HEK293 (cell line): ENCODE results near the gene DEF6.

Experiments used
- CTCF ChIA-PET: fragments of 350-600 bp; formaldehyde crosslinking; extraction: SDS; loops from one replicate; lab custom pipeline; 2021; ENCODE audit warnings: antibody characterized with exemption; lab: Yijun Ruan, JAX
- POLR2A ChIA-PET: fragments of 300-600 bp; formaldehyde crosslinking; extraction: SDS; loops from one replicate; lab custom pipeline; 2020; ENCODE audit warnings: antibody characterized with exemption, inconsistent platforms; lab: Yijun Ruan, JAX
- H3K27ac ChIP-seq: fragments of 200-500 bp; sonication (Bioruptor generic); 2 replicates; pipeline ENCODE4 v1.5.1; 2014; ENCODE audit warnings: low read depth, low read length, control low read depth, inconsistent platforms; ENCODE audit errors: extremely low read depth
- H3K36me3 ChIP-seq, 2 experiments: fragments of 200-500 bp in 1 of 2; sonication (Bioruptor generic) in 1 of 2; 1 replicate in 1 of 2; 2 replicates in 1 of 2; pipeline ENCODE4 v1.5.1; 2014 to 2017; ENCODE audit warnings: inconsistent platforms in 2 of 2, low read length in 2 of 2; ENCODE audit not compliant: control insufficient read depth in 2 of 2, insufficient read depth in 1 of 2
- H3K4me1 ChIP-seq: fragments of 200-500 bp; sonication (Bioruptor generic); 2 replicates; pipeline ENCODE4 v1.5.1; 2014; ENCODE audit warnings: mild to moderate bottlenecking, low read length, inconsistent platforms; ENCODE audit not compliant: control insufficient read depth, insufficient read depth
- H3K4me3 ChIP-seq: 2 replicates; pipeline ENCODE4 v1.5.1; 2011; ENCODE audit warnings: low read depth, mild to moderate bottlenecking, control low read depth, low read length, moderate library complexity
- H3K9me3 ChIP-seq: fragments of 200-500 bp; sonication (Bioruptor generic); 2 replicates; pipeline ENCODE4 v1.5.1; 2014; ENCODE audit warnings: low read depth, low read length, inconsistent platforms; ENCODE audit not compliant: control insufficient read depth, insufficient read depth
- INSM2 ChIP-seq: fragments of 450-650 bp; formaldehyde crosslinking; IDR thresholded peaks from 2 replicates; pipeline ENCODE4 v1.5.1; 2016; ENCODE audit warnings: missing biosample characterization, missing genetic modification characterization
- KLF7 ChIP-seq: fragments of 450-650 bp; formaldehyde crosslinking; IDR thresholded peaks from 2 replicates; pipeline ENCODE4 v1.5.1; 2016; ENCODE audit warnings: missing biosample characterization, missing genetic modification characterization, borderline replicate concordance
- KLF8 ChIP-seq: fragments of 450-650 bp; formaldehyde crosslinking; IDR thresholded peaks from 2 replicates; pipeline ENCODE4 v1.5.1; 2016; ENCODE audit warnings: missing biosample characterization, missing genetic modification characterization
- SCRT2 ChIP-seq: fragments of 450-650 bp; formaldehyde crosslinking; IDR thresholded peaks from 2 replicates; pipeline ENCODE4 v1.5.1; 2016; ENCODE audit warnings: missing biosample characterization, missing genetic modification characterization
- SP7 ChIP-seq: fragments of 450-650 bp; formaldehyde crosslinking; IDR thresholded peaks from 2 replicates; pipeline ENCODE4 v1.5.1; 2016; ENCODE audit warnings: missing biosample characterization, missing genetic modification characterization
- TRIM28 ChIP-seq: IDR thresholded peaks from 2 replicates; pipeline ENCODE4 v1.6.1; 2011; ENCODE audit warnings: low read length, control low read depth, borderline replicate concordance
- YY2 ChIP-seq: fragments of 450-650 bp; formaldehyde crosslinking; IDR thresholded peaks from 2 replicates; pipeline ENCODE4 v1.5.1; 2016; ENCODE audit warnings: missing biosample characterization, missing genetic modification characterization
- ZBTB7A ChIP-seq: fragments of 450-650 bp; formaldehyde crosslinking; IDR thresholded peaks from 2 replicates; pipeline ENCODE4 v1.5.1; 2016; ENCODE audit warnings: low read depth, missing biosample characterization, missing genetic modification characterization
- ZNF211 ChIP-seq: fragments of 450-650 bp; formaldehyde crosslinking; IDR thresholded peaks from 2 replicates; pipeline ENCODE4 v1.5.1; 2016; ENCODE audit warnings: low read depth, missing biosample characterization, missing genetic modification characterization
- ZNF221 ChIP-seq: fragments of 450-650 bp; formaldehyde crosslinking; IDR thresholded peaks from 2 replicates; pipeline ENCODE4 v1.5.1; 2017; ENCODE audit warnings: missing biosample characterization, missing genetic modification characterization, borderline replicate concordance
- ZNF248 ChIP-seq: fragments of 450-650 bp; formaldehyde crosslinking; IDR thresholded peaks from 2 replicates; pipeline ENCODE4 v1.5.1; 2017; ENCODE audit warnings: missing biosample characterization, missing genetic modification characterization
- ZNF354C ChIP-seq: fragments of 450-650 bp; formaldehyde crosslinking; IDR thresholded peaks from 2 replicates; pipeline ENCODE4 v1.5.1; 2016; ENCODE audit warnings: missing biosample characterization, missing genetic modification characterization, low read depth, borderline replicate concordance
- ZNF362 ChIP-seq: fragments of 450-650 bp; formaldehyde crosslinking; IDR thresholded peaks from 2 replicates; pipeline ENCODE4 v1.5.1; 2016; ENCODE audit warnings: missing biosample characterization, missing genetic modification characterization
- ZNF48 ChIP-seq: fragments of 450-650 bp; formaldehyde crosslinking; IDR thresholded peaks from 2 replicates; pipeline ENCODE4 v1.5.1; 2016; ENCODE audit warnings: missing biosample characterization, missing genetic modification characterization
- ZNF571 ChIP-seq: fragments of 450-650 bp; formaldehyde crosslinking; IDR thresholded peaks from 2 replicates; pipeline ENCODE4 v1.5.0; 2017; ENCODE audit warnings: missing biosample characterization, missing genetic modification characterization
- ZNF626 ChIP-seq: fragments of 450-650 bp; sonication (Bioruptor Pico); formaldehyde crosslinking; IDR thresholded peaks from 2 replicates; pipeline ENCODE4 v1.5.1; 2018; ENCODE audit warnings: missing biosample characterization, missing genetic modification characterization, inconsistent platforms
- ZNF629 ChIP-seq: fragments of 450-650 bp; formaldehyde crosslinking; IDR thresholded peaks from 2 replicates; pipeline ENCODE4 v1.5.1; 2017; ENCODE audit warnings: missing biosample characterization, missing genetic modification characterization
- ZNF658 ChIP-seq: fragments of 450-650 bp; formaldehyde crosslinking; IDR thresholded peaks from 2 replicates; pipeline ENCODE4; 2016; ENCODE audit warnings: missing biosample characterization, missing genetic modification characterization
- ZNF660 ChIP-seq: fragments of 450-650 bp; IDR thresholded peaks from 2 replicates; pipeline ENCODE4 v1.5.1; 2018; ENCODE audit warnings: missing biosample characterization, mild to moderate bottlenecking, missing genetic modification characterization
- ZNF791 ChIP-seq: fragments of 450-650 bp; formaldehyde crosslinking; IDR thresholded peaks from 2 replicates; pipeline ENCODE4 v1.5.1; 2016; ENCODE audit warnings: missing biosample characterization, missing genetic modification characterization
- ZNF837 ChIP-seq: fragments of 450-650 bp; formaldehyde crosslinking; IDR thresholded peaks from 2 replicates; pipeline ENCODE4 v1.5.1; 2016; ENCODE audit warnings: missing biosample characterization, missing genetic modification characterization
- ZSCAN30 ChIP-seq: fragments of 450-650 bp; IDR thresholded peaks from 2 replicates; pipeline ENCODE4 v1.5.1; 2018; ENCODE audit warnings: missing biosample characterization, mild to moderate bottlenecking, missing genetic modification characterization, moderate library complexity
- TF ChIP-seq, protein P1 (sequence below): fragments of 450-650 bp; formaldehyde crosslinking; IDR thresholded peaks from 2 replicates; pipeline ENCODE4 v1.5.1; 2016; ENCODE audit warnings: missing biosample characterization, missing genetic modification characterization, borderline replicate concordance
- TF ChIP-seq, protein P2 (sequence below): fragments of 450-650 bp; formaldehyde crosslinking; IDR thresholded peaks from 2 replicates; pipeline ENCODE4 v1.5.1; 2016; ENCODE audit warnings: missing biosample characterization, missing genetic modification characterization

Gene DEF6

GRCh38 chr6:35354361-35355135 is 56.9 kb downstream of the DEF6 start:
- H3K36me3 ChIP-seq, result peaks cover 12 to 35% of the 10 kb centered on the region in 2 experiments; a peak in 2 of 3 replicates
- H3K4me3 ChIP-seq, result no peak overlapping the region
- ChIA-PET CTCF (interaction anchor here (0.6 to 3.2 kb wide), 6 partner anchors 10 to 138 kb away, joined by 3 to 12 read pairs (median 4); no protein-coding TSS in a partner anchor), POLR2A (no interaction called here)
- H3K9me3 ChIP-seq, result no peaks in the 10 kb centered on the region
- TF ChIP-seq ZNF837 (tag by site-specific recombination) (no peak), TRIM28 (no peak), KLF7 (no peak), ZNF791 (tag by site-specific recombination) (no peak), ZNF354C (tag by site-specific recombination) (no peak), ZNF658 (tag by site-specific recombination) (no peak), KLF8 (no peak), ZNF660 (tag by site-specific recombination) (no peak), INSM2 (tag by site-specific recombination) (no peak), SCRT2 (tag by site-specific recombination) (no peak), SP7 (tag by site-specific recombination) (no peak), ZNF626 (tag by site-specific recombination) (no peak), ZNF211 (no peak), ZNF571 (no peak), ZNF629 (tag by site-specific recombination) (no peak), ZNF48 (tag by site-specific recombination) (no peak), ZSCAN30 (tag by site-specific recombination) (no peak)
- TF ChIP-seq, protein P1, sequence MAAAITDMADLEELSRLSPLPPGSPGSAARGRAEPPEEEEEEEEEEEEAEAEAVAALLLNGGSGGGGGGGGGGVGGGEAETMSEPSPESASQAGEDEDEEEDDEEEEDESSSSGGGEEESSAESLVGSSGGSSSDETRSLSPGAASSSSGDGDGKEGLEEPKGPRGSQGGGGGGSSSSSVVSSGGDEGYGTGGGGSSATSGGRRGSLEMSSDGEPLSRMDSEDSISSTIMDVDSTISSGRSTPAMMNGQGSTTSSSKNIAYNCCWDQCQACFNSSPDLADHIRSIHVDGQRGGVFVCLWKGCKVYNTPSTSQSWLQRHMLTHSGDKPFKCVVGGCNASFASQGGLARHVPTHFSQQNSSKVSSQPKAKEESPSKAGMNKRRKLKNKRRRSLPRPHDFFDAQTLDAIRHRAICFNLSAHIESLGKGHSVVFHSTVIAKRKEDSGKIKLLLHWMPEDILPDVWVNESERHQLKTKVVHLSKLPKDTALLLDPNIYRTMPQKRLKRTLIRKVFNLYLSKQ, result no peak
- no peak overlapping the region for H3K27ac ChIP-seq
- H3K4me1 ChIP-seq, result no peaks in the 10 kb centered on the region; the same call in 1 of the 2 replicates

GRCh38 chr6:35356391-35356790 is 58.8 kb downstream of the DEF6 start:
- CTCF ChIA-PET, result interaction anchor here (0.6 to 3.2 kb wide), 5 partner anchors 41 to 111 kb away, joined by 3 to 12 read pairs (median 3); no protein-coding TSS in a partner anchor

More at GRCh38 chr6:35356391-35356790, 58.8 kb downstream of the DEF6 start:
- Histone ChIP-seq H3K36me3 (peaks cover 11 to 38% of the 10 kb centered on the region in 2 experiments; a peak in 2 of 3 replicates), H3K27ac (no peak overlapping the region), H3K4me3 (no peak overlapping the region), H3K9me3 (no peaks in the 10 kb centered on the region), H3K4me1 (peaks cover 5% of the 10 kb centered on the region; the same call in 1 of the 2 replicates)
- POLR2A ChIA-PET, result interaction anchor here (0.9 kb wide), 1 partner anchor 112 kb away, joined by 3 read pairs; no protein-coding TSS in a partner anchor
- TF ChIP-seq ZNF660 (tag by site-specific recombination) (no peak), ZNF221 (tag by site-specific recombination) (no peak), ZNF248 (tag by site-specific recombination) (no peak), YY2 (tag by site-specific recombination) (no peak), ZNF362 (tag by site-specific recombination) (no peak), ZBTB7A (no peak)
- TF ChIP-seq, protein P2, sequence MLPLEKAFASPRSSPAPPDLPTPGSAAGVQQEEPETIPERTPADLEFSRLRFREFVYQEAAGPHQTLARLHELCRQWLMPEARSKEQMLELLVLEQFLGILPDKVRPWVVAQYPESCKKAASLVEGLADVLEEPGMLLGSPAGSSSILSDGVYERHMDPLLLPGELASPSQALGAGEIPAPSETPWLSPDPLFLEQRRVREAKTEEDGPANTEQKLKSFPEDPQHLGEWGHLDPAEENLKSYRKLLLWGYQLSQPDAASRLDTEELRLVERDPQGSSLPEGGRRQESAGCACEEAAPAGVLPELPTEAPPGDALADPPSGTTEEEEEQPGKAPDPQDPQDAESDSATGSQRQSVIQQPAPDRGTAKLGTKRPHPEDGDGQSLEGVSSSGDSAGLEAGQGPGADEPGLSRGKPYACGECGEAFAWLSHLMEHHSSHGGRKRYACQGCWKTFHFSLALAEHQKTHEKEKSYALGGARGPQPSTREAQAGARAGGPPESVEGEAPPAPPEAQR, result no peak
